Measurements from ENCODE around the gene SLAIN2. TPM values are rescaled to one million over a fixed set of nuclear protein-coding genes. Genes with fewer than 3 reads are reported as not detected.

The SLAIN2 gene
- total RNA-seq, 2 experiments from 2014 or later = 54.9 to 63.8 TPM

DNA sequence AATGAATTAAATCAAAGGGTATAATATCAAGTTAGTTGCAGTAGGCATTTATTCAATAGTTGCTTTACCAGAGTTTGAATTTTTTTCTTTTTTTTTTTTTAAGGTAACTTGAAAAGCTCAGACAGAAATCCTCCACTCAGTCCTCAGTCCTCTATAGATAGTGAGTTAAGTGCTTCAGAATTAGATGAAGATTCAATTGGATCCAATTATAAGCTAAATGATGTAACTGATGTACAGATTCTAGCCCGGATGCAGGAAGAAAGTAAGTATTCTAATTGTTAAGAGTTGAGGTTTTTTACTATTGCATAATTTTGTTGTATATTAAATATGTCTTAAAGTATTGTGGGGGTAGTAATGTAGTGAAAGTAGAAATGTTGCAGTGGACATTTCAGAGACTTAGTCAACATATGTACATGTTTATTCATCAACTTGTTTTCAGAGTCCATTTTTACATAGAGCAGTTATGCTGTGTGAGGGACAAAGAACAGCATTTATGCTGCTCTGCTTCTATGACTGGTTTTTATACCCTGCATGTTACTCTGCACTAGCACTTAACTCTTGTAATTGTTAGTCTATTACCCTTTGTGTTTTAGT, 38.4 kb downstream of the SLAIN2 start:
- peaks cover 12% of the 10 kb centered on the region for H3K36me3 Mint-ChIP-seq
- intact Hi-C loops (cut with micrococcal nuclease) = no loop called here
- H3K9me3 Mint-ChIP-seq = no peaks in the 10 kb centered on the region
- H3K27me3 Mint-ChIP-seq = no peaks in the 10 kb centered on the region
- H3K4me3 Mint-ChIP-seq = no peak overlapping the region
- POLR2A ChIA-PET = no interaction called here
- no peaks in the 10 kb centered on the region for H3K4me1 Mint-ChIP-seq (ENCODE audit: low read depth)
- H3K27ac Mint-ChIP-seq = no peak overlapping the region
- CTCF ChIA-PET = interaction anchor here (0.9 kb wide), 1 partner anchor 14 kb away, joined by 3 read pairs; no protein-coding TSS in a partner anchor
- DNase-seq = no peak

DNA sequence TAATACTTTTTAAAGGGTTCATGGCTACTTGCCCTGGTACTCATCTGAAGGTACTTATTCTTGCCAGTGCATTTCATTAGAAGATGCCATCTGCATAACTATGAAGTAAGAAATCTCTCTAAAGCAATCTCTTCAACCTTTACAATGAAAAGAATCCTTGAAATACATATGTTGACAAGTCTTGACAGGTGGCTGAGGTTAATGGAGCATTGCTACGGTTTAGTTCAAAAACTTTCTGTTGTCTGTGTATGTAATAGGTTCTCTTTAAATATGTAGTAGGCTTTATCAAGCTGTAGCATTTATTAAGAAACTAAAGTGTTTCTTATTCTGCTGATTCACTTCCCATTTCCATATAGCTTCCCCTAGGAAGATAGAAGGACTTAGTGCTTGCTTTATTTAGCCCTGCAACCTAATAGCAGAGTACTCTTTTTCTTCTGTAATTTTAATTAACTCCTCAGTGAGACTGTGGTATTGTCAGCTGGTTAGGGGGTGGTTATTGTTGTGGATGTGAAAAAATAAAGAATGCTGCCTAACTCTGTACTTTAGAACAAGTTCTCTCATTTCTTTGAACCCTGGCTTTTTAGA, 39.3 kb downstream of the SLAIN2 start:
- no peak for DNase-seq
- Mint-ChIP-seq H3K4me3 (no peak overlapping the region), H3K9me3 (no peaks in the 10 kb centered on the region), H3K4me1 (ENCODE audit: low read depth) (no peaks in the 10 kb centered on the region), H3K27me3 (no peaks in the 10 kb centered on the region), H3K27ac (no peak overlapping the region), H3K36me3 (peaks cover 17% of the 10 kb centered on the region)
- POLR2A ChIA-PET = no interaction called here
- CTCF ChIA-PET = interaction anchor here (0.6 to 1.1 kb wide), 4 partner anchors 16 to 564 kb away, joined by 3 to 4 read pairs (median 3); no protein-coding TSS in a partner anchor
- intact Hi-C loops (cut with micrococcal nuclease) = no loop called here

DNA sequence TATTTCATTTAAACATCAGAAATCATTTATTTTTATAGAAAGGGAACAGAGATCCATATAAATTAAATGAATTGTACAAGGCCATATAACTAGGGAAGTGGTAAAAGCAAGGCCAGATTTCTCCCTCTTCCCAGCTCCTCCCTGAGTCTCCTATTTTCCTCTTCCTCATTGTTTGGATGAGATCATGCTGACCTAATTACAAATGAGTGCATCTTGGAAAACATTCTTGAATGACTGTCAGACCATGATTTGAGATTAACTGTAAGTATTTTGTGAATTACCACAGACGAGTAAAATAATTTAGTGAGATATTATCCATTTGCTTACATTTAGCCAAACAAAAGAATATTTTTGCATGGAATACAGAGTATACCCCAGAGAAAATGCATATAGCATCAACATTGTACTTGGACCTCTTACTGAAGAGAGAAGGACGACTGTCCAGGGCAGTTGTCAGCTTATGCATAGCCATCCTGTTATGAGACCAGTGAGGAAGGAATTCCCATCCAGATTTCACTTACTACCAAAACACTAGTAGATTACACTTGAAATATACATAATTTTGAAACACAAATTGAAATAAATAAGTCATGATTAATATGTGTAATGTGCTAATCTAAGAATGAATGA, 47.3 kb downstream of the SLAIN2 start:
- H3K27me3 Mint-ChIP-seq = no peaks in the 10 kb centered on the region
- no peak overlapping the region for H3K4me3 Mint-ChIP-seq

DNA sequence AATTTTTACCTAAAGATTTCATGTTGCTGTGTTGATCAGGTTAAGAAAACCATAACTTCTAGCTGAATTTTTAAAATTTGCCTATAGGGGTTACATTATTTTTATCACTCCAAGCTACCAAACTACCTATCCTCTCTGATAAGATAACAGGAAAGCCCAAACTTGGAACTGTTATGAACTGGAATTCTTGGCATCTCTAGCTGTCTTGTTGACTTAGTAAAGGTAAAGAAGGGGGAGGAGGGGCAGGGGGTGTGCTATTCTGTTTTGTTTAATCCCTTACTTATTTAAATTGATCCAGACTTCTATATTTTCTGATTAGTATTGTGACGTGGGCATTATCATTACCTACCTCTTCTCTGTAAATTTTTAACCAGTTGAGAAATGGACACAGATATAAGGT, 54.7 kb downstream of the SLAIN2 start:
- Mint-ChIP-seq H3K27me3 (no peaks in the 10 kb centered on the region), H3K9me3 (no peaks in the 10 kb centered on the region), H3K4me1 (ENCODE audit: low read depth) (peaks cover 24% of the 10 kb centered on the region), H3K36me3 (peaks cover 40% of the 10 kb centered on the region), H3K27ac (no peak overlapping the region), H3K4me3 (no peak overlapping the region)
- DNase-seq = no peak
- CTCF ChIA-PET = interaction anchor here (0.5 kb wide), 1 partner anchor 15 kb away, joined by 3 read pairs; no protein-coding TSS in a partner anchor
- intact Hi-C loops (cut with micrococcal nuclease) = no loop called here
- POLR2A ChIA-PET = no interaction called here

More for the DNA sequence above, 47.3 kb downstream of the SLAIN2 start:
- Mint-ChIP-seq H3K9me3 (no peaks in the 10 kb centered on the region), H3K4me1 (ENCODE audit: low read depth) (no peaks in the 10 kb centered on the region), H3K36me3 (peaks cover 28% of the 10 kb centered on the region), H3K27ac (no peak overlapping the region)
- no peak for DNase-seq
- intact Hi-C loops (cut with micrococcal nuclease) = no loop called here
- ChIA-PET CTCF (no interaction called here), POLR2A (no interaction called here)

DNA sequence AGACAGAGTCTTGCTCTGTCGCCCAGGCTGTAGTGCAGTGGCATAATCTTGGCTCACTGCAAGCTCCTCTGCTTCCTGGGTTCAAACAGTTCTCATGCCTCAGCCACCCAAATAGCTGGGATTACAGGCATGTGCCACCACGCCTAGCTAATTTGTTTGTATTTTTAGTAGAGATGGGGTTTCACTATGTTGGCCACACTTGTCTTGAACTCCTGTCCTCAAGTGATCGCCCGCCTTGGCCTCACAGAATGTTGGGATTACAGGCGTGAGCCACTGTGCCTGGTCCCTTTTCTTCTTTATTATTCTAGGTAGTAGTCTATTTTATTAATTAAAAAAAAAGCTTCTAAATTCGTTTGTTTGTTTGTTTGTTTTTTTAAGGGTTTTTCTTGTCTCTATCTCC, 59.1 kb downstream of the SLAIN2 start:
- H3K36me3 Mint-ChIP-seq = peaks cover 35% of the 10 kb centered on the region
- H3K4me3 Mint-ChIP-seq = no peak overlapping the region
- intact Hi-C loops (cut with micrococcal nuclease) = no loop called here
- no peaks in the 10 kb centered on the region for H3K27me3 Mint-ChIP-seq
- no peaks in the 10 kb centered on the region for H3K9me3 Mint-ChIP-seq
- DNase-seq = no peak
- H3K4me1 Mint-ChIP-seq (ENCODE audit: low read depth) = peaks cover 43% of the 10 kb centered on the region
- no peak overlapping the region for H3K27ac Mint-ChIP-seq
- CTCF ChIA-PET = interaction anchor here (0.6 kb wide), 2 partner anchors 10 to 41 kb away, joined by 3 read pairs; no protein-coding TSS in a partner anchor
- POLR2A ChIA-PET = no interaction called here

DNA sequence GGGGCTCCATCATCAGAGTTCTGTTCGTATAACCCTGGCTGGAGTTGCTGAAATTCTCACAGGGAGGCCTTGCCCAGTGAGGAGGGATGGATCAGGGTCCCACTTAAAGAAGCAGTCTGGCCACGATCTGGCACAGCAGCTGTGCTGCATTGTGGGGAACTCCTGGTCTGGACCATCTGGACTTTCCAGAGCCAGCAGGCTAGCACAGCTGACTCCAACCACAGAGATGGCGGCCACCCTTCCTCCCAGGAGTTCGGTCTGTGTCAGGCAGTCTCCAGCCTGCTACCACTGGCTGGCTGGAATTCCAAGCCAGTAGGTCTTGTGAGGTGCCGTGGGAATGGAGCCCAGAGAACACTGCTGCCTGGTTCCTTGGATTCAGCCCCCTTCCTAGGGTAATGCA, 62.0 kb downstream of the SLAIN2 start:
- no peak overlapping the region for H3K27ac Mint-ChIP-seq
- peaks cover 36% of the 10 kb centered on the region for H3K4me1 Mint-ChIP-seq (ENCODE audit: low read depth)
- H3K36me3 Mint-ChIP-seq = peaks cover 11% of the 10 kb centered on the region
- no peak for DNase-seq
- intact Hi-C loops (cut with micrococcal nuclease) = no loop called here
- ChIA-PET POLR2A (no interaction called here), CTCF (no interaction called here)
- H3K4me3 Mint-ChIP-seq = no peak overlapping the region
- no peaks in the 10 kb centered on the region for H3K9me3 Mint-ChIP-seq
- no peaks in the 10 kb centered on the region for H3K27me3 Mint-ChIP-seq

DNA sequence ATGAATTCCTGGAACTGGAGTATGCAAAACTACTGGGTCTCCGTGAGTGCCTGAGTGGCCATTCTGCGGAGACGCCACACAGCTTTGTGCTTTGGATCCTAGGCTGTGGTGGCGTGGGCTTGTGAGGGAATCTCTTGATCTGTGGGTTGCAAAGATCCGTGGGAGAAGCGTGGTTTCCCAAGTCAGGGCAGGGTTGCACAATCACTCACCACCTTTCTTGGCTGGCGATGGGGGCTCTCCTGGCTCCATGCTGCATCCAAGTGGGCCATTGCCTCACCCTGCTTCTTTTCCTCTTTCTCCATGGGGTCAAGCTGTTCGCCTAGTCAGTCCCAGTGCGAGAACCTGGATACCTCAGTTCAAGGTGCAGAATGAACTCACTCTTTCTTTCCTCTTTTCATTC, 62.5 kb downstream of the SLAIN2 start:
- peaks cover 11% of the 10 kb centered on the region for H3K36me3 Mint-ChIP-seq
- no peaks in the 10 kb centered on the region for H3K9me3 Mint-ChIP-seq
- intact Hi-C loops (cut with micrococcal nuclease) = no loop called here
- ChIA-PET POLR2A (no interaction called here), CTCF (no interaction called here)
- H3K27ac Mint-ChIP-seq = no peak overlapping the region
- no peak overlapping the region for H3K4me3 Mint-ChIP-seq
- peaks cover 32% of the 10 kb centered on the region for H3K4me1 Mint-ChIP-seq (ENCODE audit: low read depth)
- no peak for DNase-seq
- H3K27me3 Mint-ChIP-seq = no peaks in the 10 kb centered on the region

DNA sequence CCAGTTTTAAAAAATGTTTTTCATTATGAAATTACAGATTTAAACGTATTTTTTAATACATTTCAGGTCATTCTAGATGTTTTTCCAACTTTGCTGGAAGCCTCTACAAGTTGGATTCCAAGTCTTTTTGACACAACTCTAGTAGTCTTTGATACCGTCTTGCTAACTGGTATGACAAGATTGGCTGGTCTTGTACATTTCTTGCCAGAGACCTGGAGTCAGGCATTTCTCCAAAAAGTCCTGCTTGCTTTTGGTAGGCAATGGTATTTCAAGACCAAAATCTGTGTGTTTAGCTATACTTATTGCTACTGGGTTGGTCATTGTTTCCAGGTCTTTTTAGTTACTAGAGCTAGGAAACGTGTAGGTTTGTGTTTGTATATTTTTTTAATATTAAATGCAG, 64.6 kb downstream of the SLAIN2 start:
- Mint-ChIP-seq H3K27ac (no peak overlapping the region), H3K36me3 (peaks cover 22% of the 10 kb centered on the region), H3K4me1 (ENCODE audit: low read depth) (peaks cover 25% of the 10 kb centered on the region), H3K9me3 (no peaks in the 10 kb centered on the region), H3K27me3 (no peaks in the 10 kb centered on the region), H3K4me3 (no peak overlapping the region)
- ChIA-PET POLR2A (no interaction called here), CTCF (no interaction called here)
- DNase-seq = no peak
- intact Hi-C loops (cut with micrococcal nuclease) = no loop called here

DNA sequence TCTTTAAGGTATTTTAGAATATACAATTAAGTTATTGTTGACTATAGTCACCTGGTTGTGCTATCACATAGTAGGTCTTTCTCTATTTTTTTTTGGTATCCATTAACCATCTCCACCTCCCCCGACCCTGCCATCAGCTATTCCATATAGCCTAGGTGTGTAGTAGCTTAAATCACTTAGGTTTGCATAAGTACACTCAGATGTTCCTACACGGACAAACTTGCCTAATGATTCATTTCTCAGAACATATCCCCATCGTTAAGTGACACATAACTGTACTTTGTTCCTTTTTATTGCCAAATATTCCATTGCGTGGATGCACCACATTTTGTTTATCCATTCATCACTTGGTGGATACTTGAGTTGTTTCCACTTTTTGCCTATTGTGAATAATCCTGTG, 67.9 kb downstream of the SLAIN2 start:
- Mint-ChIP-seq H3K36me3 (peaks cover 27% of the 10 kb centered on the region), H3K9me3 (no peaks in the 10 kb centered on the region), H3K27me3 (no peaks in the 10 kb centered on the region), H3K4me1 (ENCODE audit: low read depth) (peaks cover 13% of the 10 kb centered on the region), H3K4me3 (no peak overlapping the region), H3K27ac (no peak overlapping the region)
- ChIA-PET POLR2A (no interaction called here), CTCF (no interaction called here)
- intact Hi-C loops (cut with micrococcal nuclease) = no loop called here
- DNase-seq = no peak

DNA sequence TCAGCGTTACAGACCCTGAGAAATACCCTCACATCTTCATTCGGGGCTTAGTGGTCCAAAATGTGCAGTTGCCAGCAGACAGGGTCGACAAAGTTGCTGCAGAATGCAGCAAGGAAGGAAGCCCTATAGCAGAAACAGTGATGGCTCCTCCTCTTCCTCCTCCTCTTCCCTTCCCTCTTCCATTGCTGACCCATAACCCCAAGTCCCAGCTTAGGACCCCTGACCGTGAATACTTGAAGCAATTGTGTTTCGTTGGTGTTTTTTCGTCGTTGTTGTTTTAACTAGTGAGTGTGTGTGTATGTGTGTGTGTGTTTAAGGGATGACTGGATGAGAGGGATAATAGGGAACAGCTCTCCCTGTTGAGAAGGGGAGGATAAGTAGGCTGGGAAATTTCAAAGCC, 69.5 kb downstream of the SLAIN2 start:
- ChIA-PET CTCF (interaction anchor here (0.6 kb wide), 1 partner anchor 524 kb away, joined by 4 read pairs; no protein-coding TSS in a partner anchor), POLR2A (no interaction called here)
- no peaks in the 10 kb centered on the region for H3K27me3 Mint-ChIP-seq
- H3K27ac Mint-ChIP-seq = no peak overlapping the region
- peaks cover 25% of the 10 kb centered on the region for H3K36me3 Mint-ChIP-seq
- H3K9me3 Mint-ChIP-seq = no peaks in the 10 kb centered on the region
- peaks cover 4% of the 10 kb centered on the region for H3K4me1 Mint-ChIP-seq (ENCODE audit: low read depth)
- H3K4me3 Mint-ChIP-seq = no peak overlapping the region
- intact Hi-C loops (cut with micrococcal nuclease) = no loop called here
- no peak for DNase-seq

DNA sequence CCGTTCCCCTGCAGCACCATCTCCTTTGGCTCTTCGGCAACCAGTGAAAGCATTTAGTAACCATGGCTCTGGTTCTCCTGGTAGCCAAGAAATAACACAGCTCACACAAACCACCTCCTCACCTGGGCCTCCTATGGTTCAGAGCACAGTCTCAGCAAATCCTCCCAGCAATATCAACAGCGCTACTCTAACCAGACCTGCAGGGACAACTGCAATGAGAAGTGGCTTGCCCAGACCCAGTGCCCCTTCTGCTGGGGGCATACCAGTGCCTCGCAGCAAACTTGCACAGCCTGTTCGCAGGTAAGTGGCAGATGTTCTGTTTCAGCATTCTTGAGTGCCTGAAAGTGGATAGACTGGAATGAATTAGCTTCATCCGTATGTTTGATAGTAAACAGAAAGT, 78.8 kb downstream of the SLAIN2 start:
- Mint-ChIP-seq H3K4me1 (ENCODE audit: low read depth) (no peaks in the 10 kb centered on the region), H3K27me3 (no peaks in the 10 kb centered on the region), H3K9me3 (no peaks in the 10 kb centered on the region), H3K27ac (no peak overlapping the region), H3K4me3 (no peak overlapping the region), H3K36me3 (peaks cover 31% of the 10 kb centered on the region)
- POLR2A ChIA-PET = no interaction called here
- DNase-seq = no peak
- CTCF ChIA-PET = interaction anchor here (0.8 kb wide), 1 partner anchor 105 kb away, joined by 3 read pairs; no protein-coding TSS in a partner anchor
- intact Hi-C loops (cut with micrococcal nuclease) = no loop called here

DNA sequence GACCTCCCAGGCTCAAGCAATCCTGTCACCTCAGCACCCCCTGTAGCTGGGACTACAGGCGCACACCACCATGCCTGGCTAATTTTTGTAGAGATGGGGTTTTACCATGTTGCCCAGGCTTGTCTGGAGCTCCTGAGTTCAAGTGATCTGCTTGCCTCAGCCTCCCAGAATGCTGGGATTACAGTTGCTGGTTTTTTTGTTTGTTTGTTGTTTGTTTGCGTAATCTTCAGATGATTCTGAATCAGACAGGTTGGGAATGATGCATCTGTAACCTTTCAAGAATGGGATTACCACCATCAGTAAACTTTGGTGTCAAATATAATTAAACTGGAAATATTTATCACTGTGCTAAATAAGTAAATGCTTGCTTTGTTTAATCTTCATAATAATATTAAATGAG, 79.8 kb downstream of the SLAIN2 start:
- no peak overlapping the region for H3K4me3 Mint-ChIP-seq
- H3K36me3 Mint-ChIP-seq = peaks cover 31% of the 10 kb centered on the region
- POLR2A ChIA-PET = no interaction called here
- H3K9me3 Mint-ChIP-seq = no peaks in the 10 kb centered on the region
- H3K4me1 Mint-ChIP-seq (ENCODE audit: low read depth) = no peaks in the 10 kb centered on the region
- no peak overlapping the region for H3K27ac Mint-ChIP-seq
- CTCF ChIA-PET = no interaction called here
- no peaks in the 10 kb centered on the region for H3K27me3 Mint-ChIP-seq
- intact Hi-C loops (cut with micrococcal nuclease) = no loop called here
- no peak for DNase-seq

DNA sequence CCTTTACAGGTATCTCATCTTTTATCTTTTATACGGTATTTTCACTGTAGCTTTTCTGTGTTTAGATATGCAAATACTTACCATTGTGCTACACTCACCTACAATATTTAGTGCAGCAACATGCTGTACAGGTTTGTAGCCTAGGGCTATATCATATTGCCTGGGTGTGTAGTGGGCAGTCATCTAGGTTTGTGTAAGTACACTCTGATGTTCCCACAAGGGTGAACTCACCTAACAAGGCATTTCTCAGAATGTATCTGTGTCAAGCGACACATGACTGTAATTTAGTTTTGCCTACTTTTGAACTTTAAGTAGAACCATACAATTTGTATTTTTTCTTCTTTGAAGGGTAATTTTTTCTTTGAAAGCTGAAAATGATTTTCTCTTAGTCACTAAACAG, 87.6 kb downstream of the SLAIN2 start:
- H3K9me3 Mint-ChIP-seq = no peaks in the 10 kb centered on the region
- POLR2A ChIA-PET = no interaction called here
- H3K27ac Mint-ChIP-seq = no peak overlapping the region
- H3K4me1 Mint-ChIP-seq (ENCODE audit: low read depth) = peaks cover 36% of the 10 kb centered on the region
- CTCF ChIA-PET = interaction anchor here (0.6 kb wide), 1 partner anchor 102 kb away, joined by 3 read pairs; no protein-coding TSS in a partner anchor
- intact Hi-C loops (cut with micrococcal nuclease) = loop anchor here (2.0 to 5.0 kb wide), 2 partner anchors 88 to 112 kb away; partner anchors contain the start of gene SLAIN2
- H3K4me3 Mint-ChIP-seq = no peak overlapping the region
- H3K27me3 Mint-ChIP-seq = no peaks in the 10 kb centered on the region
- no peak for DNase-seq
- H3K36me3 Mint-ChIP-seq = peaks cover 5% of the 10 kb centered on the region
